Measurements from ENCODE around the gene HDAC7.

Gene HDAC7

GRCh38 chr12:47793015-47793681 is 26.6 kb downstream of the HDAC7 start:
- no peak overlapping the region for H3K4me3 Mint-ChIP-seq
- H3K36me3 Mint-ChIP-seq = peaks cover 27% of the 10 kb centered on the region

DNA sequence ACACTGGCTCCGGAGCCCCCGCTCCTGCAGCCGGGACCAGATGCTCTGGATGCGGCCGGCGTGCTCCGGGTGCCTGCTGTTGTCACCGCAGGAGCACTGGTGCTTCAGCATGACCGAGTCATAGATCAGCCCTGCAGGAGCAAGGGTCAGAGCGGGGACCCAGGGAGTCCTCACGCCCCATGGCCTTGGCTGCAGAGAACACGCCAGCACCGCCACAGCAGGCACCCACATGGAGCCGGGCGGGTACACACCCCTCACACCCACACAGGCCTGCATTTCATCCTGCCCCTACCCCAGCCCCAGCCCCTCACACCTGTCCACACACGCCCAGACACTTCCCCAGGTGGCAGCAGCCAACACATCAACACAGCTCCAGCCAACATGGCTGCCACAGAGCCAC is 27.8 kb downstream of the HDAC7 start:
- Mint-ChIP-seq H3K4me1 (no peaks in the 10 kb centered on the region), H3K27me3 (no peaks in the 10 kb centered on the region), H3K9me3 (no peaks in the 10 kb centered on the region), H3K27ac (peak overlapping the region; percentile 66), H3K4me3 (no peak overlapping the region), H3K36me3 (peaks cover 35% of the 10 kb centered on the region)
- no peak for DNase-seq (ENCODE audit: low spot score in 2 of 2)
- ATAC-seq (ENCODE audit: low read depth) = no peak

More at GRCh38 chr12:47793015-47793681, 26.6 kb downstream of the HDAC7 start:
- Mint-ChIP-seq H3K27me3 (no peaks in the 10 kb centered on the region), H3K4me1 (peaks cover 4% of the 10 kb centered on the region), H3K27ac (no peak overlapping the region), H3K9me3 (no peaks in the 10 kb centered on the region)
- ATAC-seq (ENCODE audit: low read depth) = no peak
- no peak for DNase-seq (ENCODE audit: low spot score in 2 of 2)

DNA sequence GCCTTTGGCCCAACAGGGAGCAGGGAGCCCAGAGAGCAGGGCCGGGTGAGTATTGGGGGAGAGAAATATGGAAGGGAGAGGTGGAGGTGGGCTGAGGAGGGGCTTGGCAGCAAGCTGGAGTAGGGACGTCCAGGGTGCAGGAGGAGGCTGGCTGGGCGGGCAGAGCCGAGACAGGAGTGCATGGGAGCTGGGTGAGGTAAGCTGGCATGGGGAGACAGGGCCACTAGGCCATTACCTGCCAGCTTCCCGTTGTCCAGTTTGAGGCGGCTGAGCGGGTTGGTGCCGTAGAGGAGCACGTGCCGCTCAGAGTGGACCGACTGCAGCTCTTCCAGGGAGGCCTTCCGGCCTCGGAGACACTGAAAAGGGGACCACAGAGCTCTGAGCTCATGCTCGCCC is 28.4 kb downstream of the HDAC7 start:
- peaks cover 40% of the 10 kb centered on the region for H3K36me3 Mint-ChIP-seq
- no peaks in the 10 kb centered on the region for H3K27me3 Mint-ChIP-seq
- H3K9me3 Mint-ChIP-seq = no peaks in the 10 kb centered on the region
- H3K4me3 Mint-ChIP-seq = no peak overlapping the region
- no peak for ATAC-seq (ENCODE audit: low read depth)
- no peaks in the 10 kb centered on the region for H3K4me1 Mint-ChIP-seq
- DNase-seq (ENCODE audit: low spot score in 2 of 2) = no peak
- no peak overlapping the region for H3K27ac Mint-ChIP-seq

DNA sequence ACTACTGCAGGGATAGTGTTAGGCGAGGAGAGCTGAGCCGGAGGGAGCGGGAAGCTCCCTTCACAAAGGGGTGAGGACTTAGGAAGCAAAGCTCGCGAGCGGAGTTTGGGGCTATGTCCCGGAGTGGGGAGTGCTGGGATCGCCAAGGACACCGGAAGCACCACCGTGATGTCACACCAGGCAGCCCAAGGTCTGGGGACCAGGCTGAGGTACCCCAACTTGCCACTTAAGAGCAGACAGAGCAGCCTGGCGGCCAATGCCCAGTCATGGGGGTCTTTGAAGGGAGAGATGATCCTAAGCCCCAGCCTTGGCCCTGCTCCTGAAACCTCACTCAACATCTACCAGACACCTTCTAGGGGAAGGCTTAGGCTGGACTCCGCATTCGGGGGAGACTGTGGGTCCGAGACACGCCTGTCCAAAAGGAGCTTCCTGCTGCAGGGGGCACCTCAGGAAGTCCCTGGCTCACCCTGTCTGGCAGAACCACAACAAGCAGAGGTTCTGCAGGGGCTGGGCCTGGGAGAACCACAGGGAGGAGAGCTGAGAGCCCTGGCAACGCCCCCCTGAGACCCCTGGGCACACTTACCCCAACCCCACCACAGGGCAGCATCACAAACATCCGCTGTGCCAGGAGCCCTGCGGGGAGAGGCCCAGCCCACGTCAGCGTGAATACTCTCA is 28.9 kb downstream of the HDAC7 start:
- Mint-ChIP-seq H3K4me3 (no peak overlapping the region), H3K27ac (peak overlapping the region; percentile 50), H3K4me1 (no peaks in the 10 kb centered on the region), H3K27me3 (no peaks in the 10 kb centered on the region), H3K9me3 (no peaks in the 10 kb centered on the region), H3K36me3 (peaks cover 42% of the 10 kb centered on the region)
- DNase-seq (ENCODE audit: low spot score in 2 of 2) (no peak), ATAC-seq (ENCODE audit: low read depth) (no peak)

- ATAC-seq (ENCODE audit: low read depth) (no peak), DNase-seq (ENCODE audit: low spot score in 2 of 2) (no peak)
- Mint-ChIP-seq H3K27ac (peak overlapping the region; percentile 50), H3K36me3 (peaks cover 43% of the 10 kb centered on the region), H3K4me3 (no peak overlapping the region), H3K9me3 (no peaks in the 10 kb centered on the region), H3K27me3 (no peaks in the 10 kb centered on the region), H3K4me1 (no peaks in the 10 kb centered on the region)
Observed at GRCh38 chr12:47789712-47790489, 29.8 kb downstream of the HDAC7 start.

GRCh38 chr12:47789141-47789540 is 30.6 kb downstream of the HDAC7 start:
- H3K36me3 Mint-ChIP-seq = peaks cover 43% of the 10 kb centered on the region
- no peaks in the 10 kb centered on the region for H3K4me1 Mint-ChIP-seq
- ATAC-seq (ENCODE audit: low read depth) = no peak
- no peak for DNase-seq (ENCODE audit: low spot score in 2 of 2)
- H3K27me3 Mint-ChIP-seq = no peaks in the 10 kb centered on the region
- no peak overlapping the region for H3K27ac Mint-ChIP-seq
- no peak overlapping the region for H3K4me3 Mint-ChIP-seq
- no peaks in the 10 kb centered on the region for H3K9me3 Mint-ChIP-seq

GRCh38 chr12:47787596-47788319 is 31.9 kb downstream of the HDAC7 start:
- Mint-ChIP-seq H3K27me3 (no peaks in the 10 kb centered on the region), H3K36me3 (peaks cover 41% of the 10 kb centered on the region), H3K4me3 (no peak overlapping the region), H3K9me3 (no peaks in the 10 kb centered on the region), H3K4me1 (peaks cover 1% of the 10 kb centered on the region), H3K27ac (peak overlapping the region; percentile 62)
- ATAC-seq (ENCODE audit: low read depth) = no peak
- DNase-seq (ENCODE audit: low spot score in 2 of 2) = no peak

GRCh38 chr12:47786662-47787280 is 32.9 kb downstream of the HDAC7 start:
- Mint-ChIP-seq H3K4me1 (peaks cover 3% of the 10 kb centered on the region), H3K36me3 (peaks cover 41% of the 10 kb centered on the region), H3K27ac (peak overlapping the region; percentile 22), H3K4me3 (no peak overlapping the region), H3K27me3 (no peaks in the 10 kb centered on the region), H3K9me3 (no peaks in the 10 kb centered on the region)
- DNase-seq (ENCODE audit: low spot score in 2 of 2) = no peak
- no peak for ATAC-seq (ENCODE audit: low read depth)

DNA sequence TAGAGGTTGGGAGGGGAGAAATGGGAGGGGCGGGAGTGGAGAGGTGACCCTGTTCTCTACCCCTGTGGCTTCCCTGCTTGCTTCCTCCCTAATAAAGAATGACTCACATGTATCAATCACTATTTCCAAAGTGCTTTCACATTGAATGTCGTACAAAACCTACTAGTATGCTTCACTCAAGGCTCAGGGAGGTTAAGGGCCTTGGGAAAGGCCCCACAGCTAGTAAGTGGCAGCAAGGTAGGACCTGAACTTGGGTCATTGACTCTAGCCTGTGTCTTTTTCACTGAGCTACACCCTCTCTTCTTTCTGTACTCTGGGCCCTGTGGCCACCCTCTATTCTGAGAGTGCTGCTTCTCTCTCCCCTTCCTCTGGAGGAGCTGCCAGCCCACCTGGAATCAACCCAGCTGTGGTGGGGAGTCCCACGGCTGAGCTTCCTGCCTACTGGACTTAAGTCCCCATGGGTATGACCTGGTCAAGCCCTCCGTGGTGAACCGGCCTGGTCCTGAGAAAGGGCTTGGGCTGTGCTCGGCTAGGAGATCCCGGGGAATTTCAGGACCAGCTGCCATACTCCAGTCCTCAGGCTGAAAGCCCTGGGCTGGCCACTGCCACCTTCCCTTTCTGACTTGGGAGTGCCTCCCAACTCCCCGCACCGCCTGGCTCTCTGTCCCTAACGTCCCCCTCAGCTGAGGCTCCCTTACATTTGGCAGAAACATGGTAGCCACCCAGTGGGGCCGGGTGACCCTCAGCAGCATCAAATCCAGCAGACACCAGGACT is 33.6 kb downstream of the HDAC7 start:
- no peak for ATAC-seq (ENCODE audit: low read depth)
- H3K27ac Mint-ChIP-seq = no peak overlapping the region
- H3K4me1 Mint-ChIP-seq = peaks cover 3% of the 10 kb centered on the region
- no peaks in the 10 kb centered on the region for H3K27me3 Mint-ChIP-seq
- no peak for DNase-seq (ENCODE audit: low spot score in 2 of 2)
- H3K9me3 Mint-ChIP-seq = no peaks in the 10 kb centered on the region
- H3K36me3 Mint-ChIP-seq = peaks cover 40% of the 10 kb centered on the region
- no peak overlapping the region for H3K4me3 Mint-ChIP-seq

GRCh38 chr12:47785036-47785886 is 34.4 kb downstream of the HDAC7 start:
- no peak for ATAC-seq (ENCODE audit: low read depth)
- Mint-ChIP-seq H3K4me1 (peaks cover 3% of the 10 kb centered on the region), H3K4me3 (no peak overlapping the region), H3K9me3 (no peaks in the 10 kb centered on the region), H3K27me3 (no peaks in the 10 kb centered on the region), H3K36me3 (peaks cover 34% of the 10 kb centered on the region), H3K27ac (peak overlapping the region; percentile 24)
- DNase-seq (ENCODE audit: low spot score in 2 of 2) = no peak

DNA sequence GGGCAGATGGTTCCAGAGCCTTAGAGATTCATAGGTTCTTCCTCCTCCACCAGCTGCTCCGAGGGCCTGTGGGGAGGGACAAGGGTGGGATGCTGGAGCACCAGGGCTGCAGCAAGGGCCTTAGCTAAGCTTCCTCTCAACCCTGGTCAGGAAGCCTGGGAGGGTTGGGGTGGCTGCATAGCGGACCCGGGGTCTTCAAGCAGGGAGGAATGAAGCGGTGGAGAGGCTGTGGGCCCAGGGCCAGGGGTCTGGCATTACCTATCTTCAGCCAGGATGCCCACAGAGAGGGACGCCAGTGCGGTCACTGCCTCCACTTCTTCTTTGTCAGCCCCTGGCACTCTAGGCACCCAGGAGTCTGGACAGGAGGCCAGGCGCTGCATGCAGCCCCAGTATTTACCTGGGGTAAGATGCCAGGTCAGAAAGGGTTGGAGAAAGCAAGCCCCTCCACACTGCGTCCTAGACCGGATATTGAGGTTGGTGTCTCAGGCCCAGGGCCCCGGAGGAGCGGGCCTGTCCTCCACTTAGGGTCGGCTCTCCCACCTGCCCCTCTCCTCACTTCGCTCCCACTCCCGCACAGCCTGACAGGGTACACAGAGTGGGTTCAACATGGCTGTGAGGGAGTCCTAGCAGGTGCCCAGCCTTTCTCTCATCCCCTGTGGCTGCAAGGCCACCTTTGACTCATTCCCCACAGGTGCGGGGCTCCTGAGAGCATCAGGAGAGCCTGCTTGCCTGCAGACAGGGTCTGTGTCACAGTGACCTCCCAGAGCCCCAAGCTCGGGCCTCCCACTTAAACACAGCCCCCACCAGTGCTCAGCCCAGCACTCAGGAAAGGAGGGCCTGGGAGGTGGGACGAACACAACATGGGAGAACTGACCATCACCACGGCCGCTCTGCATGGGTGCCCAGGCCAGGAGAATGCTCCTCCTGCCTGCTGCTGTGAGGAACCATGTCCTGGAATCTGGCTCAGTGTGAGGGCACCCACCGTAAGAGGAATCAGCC is 35.6 kb downstream of the HDAC7 start:
- Mint-ChIP-seq H3K4me1 (peaks cover 9% of the 10 kb centered on the region), H3K36me3 (peaks cover 33% of the 10 kb centered on the region), H3K27me3 (no peaks in the 10 kb centered on the region), H3K27ac (peak overlapping the region; percentile 24), H3K9me3 (no peaks in the 10 kb centered on the region), H3K4me3 (no peak overlapping the region)
- ATAC-seq (ENCODE audit: low read depth) (no peak), DNase-seq (ENCODE audit: low spot score in 2 of 2) (no peak)
